ENCODE results near the gene PPDPF. TPM values are rescaled to one million over a fixed set of nuclear protein-coding genes. Genes with fewer than 3 reads are reported as not detected.
"Not testable (repeated sequence)": the region's sequence is repeated elsewhere in the genome, so short reads cannot be mapped to it uniquely, and the experiment has no call there.

PPDPF gene
- total RNA-seq, 4 donors from 2014 or later, result 142 to 613 (median 338) TPM

GRCh38 chr20:63555661-63556381, 35.3 kb downstream of the PPDPF start:
- TF ChIP-seq CTCF (IDR thresholded peaks at IDR 0.05) (no peak), POLR2A (IDR thresholded peaks at IDR 0.05) (no peak)

GRCh38 chr20:63556873-63557478, 36.4 kb downstream of the PPDPF start:
- Histone ChIP-seq H3K4me1 (peaks cover 10 to 26% (median 18%) of the 10 kb centered on the region in 3 donors), H3K27me3 (peaks cover 0 to 21% (median 0%) of the 10 kb centered on the region in 4 donors), H3K27ac (no peak overlapping the region), H3K36me3 (peaks cover 19 to 39% (median 21%) of the 10 kb centered on the region in 3 donors), H3K4me3 (no peak overlapping the region), H3K9me3 (no peaks in the 10 kb centered on the region)
- intact Hi-C loops (cut with DNase I), result no loop called here
- DNase-seq, result no peak
- WGBS, 2 donors, result 71 to 72% methylated on average over 17 to 19 of the region's 23 CpGs
- TF ChIP-seq CTCF (IDR thresholded peaks at IDR 0.05), result no peak
- no peak for TF ChIP-seq POLR2A (IDR thresholded peaks at IDR 0.05)

More at GRCh38 chr20:63555661-63556381, 35.3 kb downstream of the PPDPF start:
- Histone ChIP-seq H3K4me1 (peaks cover 10 to 26% (median 18%) of the 10 kb centered on the region in 3 donors), H3K36me3 (peaks cover 12 to 28% (median 12%) of the 10 kb centered on the region in 3 donors), H3K27me3 (peaks cover 0 to 26% (median 0%) of the 10 kb centered on the region in 4 donors), H3K27ac (no peak overlapping the region), H3K9me3 (no peaks in the 10 kb centered on the region), H3K4me3 (no peak overlapping the region)
- intact Hi-C loops (cut with DNase I), result no loop called here
- DNase-seq, result no peak
- WGBS, 2 donors, result 88% methylated on average over 8 of the region's 45 CpGs; no CpG with 5 or more reads in 1 of the 2 donors

- Histone ChIP-seq H3K27ac (no peak overlapping the region), H3K4me3 (no peak overlapping the region), H3K4me1 (peaks cover 10 to 22% (median 18%) of the 10 kb centered on the region in 3 donors), H3K36me3 (peaks cover 24 to 44% (median 25%) of the 10 kb centered on the region in 3 donors), H3K27me3 (peaks cover 0 to 21% (median 0%) of the 10 kb centered on the region in 4 donors), H3K9me3 (no peaks in the 10 kb centered on the region)
- no CpG with 5 or more reads among the region's 19 CpGs for WGBS, 2 donors
- no peak for TF ChIP-seq POLR2A (IDR thresholded peaks at IDR 0.05)
- TF ChIP-seq CTCF (IDR thresholded peaks at IDR 0.05), result no peak
- intact Hi-C loops (cut with DNase I), result no loop called here
- DNase-seq, result no peak
Measured at GRCh38 chr20:63557481-63557891, 36.9 kb downstream of the PPDPF start.

GRCh38 chr20:63558804-63559484, 38.4 kb downstream of the PPDPF start:
- no peak overlapping the region for H3K27ac ChIP-seq
- WGBS, 2 donors, result 93 to 100% methylated on average over 7 to 10 of the region's 14 CpGs
- H3K4me3 ChIP-seq, result no peak overlapping the region
- no peaks in the 10 kb centered on the region for H3K9me3 ChIP-seq
- intact Hi-C loops (cut with DNase I), result no loop called here
- H3K36me3 ChIP-seq, result peaks cover 29 to 59% (median 38%) of the 10 kb centered on the region in 3 donors
- no peak for DNase-seq
- TF ChIP-seq CTCF (IDR thresholded peaks at IDR 0.05) (no peak), POLR2A (IDR thresholded peaks at IDR 0.05) (no peak)
- H3K27me3 ChIP-seq, result peaks cover 0 to 8% (median 0%) of the 10 kb centered on the region in 4 donors
- H3K4me1 ChIP-seq, result peaks cover 4 to 7% (median 7%) of the 10 kb centered on the region in 3 donors

GRCh38 chr20:63559485-63560332, 39.1 kb downstream of the PPDPF start:
- intact Hi-C loops (cut with DNase I); DNase-seq: not testable (repeated sequence)
- peaks cover 29 to 66% (median 38%) of the 10 kb centered on the region in 3 donors for H3K36me3 ChIP-seq

More at GRCh38 chr20:63559485-63560332, 39.1 kb downstream of the PPDPF start:
- not testable (repeated sequence) for H3K27me3 ChIP-seq, H3K4me3 ChIP-seq, H3K9me3 ChIP-seq, H3K27ac ChIP-seq, H3K4me1 ChIP-seq
- WGBS, 2 donors, result 90 to 98% methylated on average over 7 of the region's 31 CpGs
